Measurements from ENCODE around the gene PCDHGA8. TPM values are rescaled to one million over a fixed set of nuclear protein-coding genes. Genes with fewer than 3 reads are reported as not detected.
A peak's percentile ranks its signal among the peaks of the same experiment; 100 is the strongest.

PCDHGA8 gene
- total and polyA plus RNA-seq, 2 donors (not counting 1 experiment from before 2014, with no cell fraction given): 1.1 to 4.6 TPM

DNA sequence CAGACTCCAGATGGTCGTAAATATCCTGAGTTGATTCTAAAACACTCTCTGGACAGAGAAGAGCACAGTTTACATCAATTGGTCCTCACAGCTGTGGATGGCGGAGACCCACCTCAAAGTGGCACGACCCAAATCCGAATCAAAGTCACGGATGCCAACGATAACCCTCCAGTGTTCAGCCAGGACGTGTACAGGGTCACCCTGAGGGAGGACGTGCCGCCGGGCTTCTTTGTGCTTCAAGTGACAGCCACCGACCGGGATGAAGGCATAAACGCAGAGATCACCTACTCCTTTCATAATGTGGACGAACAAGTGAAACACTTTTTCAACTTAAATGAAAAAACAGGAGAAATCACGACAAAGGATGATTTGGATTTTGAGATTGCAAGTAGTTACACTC is 31.7 kb upstream of the PCDHGA8 start:
- H3K27me3 ChIP-seq (ENCODE audit: control insufficient read depth, insufficient read depth, low read length): peaks cover 29% of the 10 kb centered on the region
- H3K79me2 ChIP-seq (ENCODE audit: control insufficient read depth, insufficient read depth, low read length): no peaks in the 10 kb centered on the region
- no peaks in the 10 kb centered on the region for H4K20me1 ChIP-seq (ENCODE audit: control insufficient read depth, extremely low read depth, insufficient read depth, low read length)
- H3K27ac ChIP-seq (ENCODE audit: insufficient read depth, low read length): no peak overlapping the region
- H3K4me2 ChIP-seq (ENCODE audit: extremely low read depth, insufficient read depth, low read length): no peak overlapping the region
- TF ChIP-seq EZH2 (IDR thresholded peaks at IDR 0.05; ENCODE audit: low read length, missing control alignments): no peak
- TF ChIP-seq, protein P1, sequence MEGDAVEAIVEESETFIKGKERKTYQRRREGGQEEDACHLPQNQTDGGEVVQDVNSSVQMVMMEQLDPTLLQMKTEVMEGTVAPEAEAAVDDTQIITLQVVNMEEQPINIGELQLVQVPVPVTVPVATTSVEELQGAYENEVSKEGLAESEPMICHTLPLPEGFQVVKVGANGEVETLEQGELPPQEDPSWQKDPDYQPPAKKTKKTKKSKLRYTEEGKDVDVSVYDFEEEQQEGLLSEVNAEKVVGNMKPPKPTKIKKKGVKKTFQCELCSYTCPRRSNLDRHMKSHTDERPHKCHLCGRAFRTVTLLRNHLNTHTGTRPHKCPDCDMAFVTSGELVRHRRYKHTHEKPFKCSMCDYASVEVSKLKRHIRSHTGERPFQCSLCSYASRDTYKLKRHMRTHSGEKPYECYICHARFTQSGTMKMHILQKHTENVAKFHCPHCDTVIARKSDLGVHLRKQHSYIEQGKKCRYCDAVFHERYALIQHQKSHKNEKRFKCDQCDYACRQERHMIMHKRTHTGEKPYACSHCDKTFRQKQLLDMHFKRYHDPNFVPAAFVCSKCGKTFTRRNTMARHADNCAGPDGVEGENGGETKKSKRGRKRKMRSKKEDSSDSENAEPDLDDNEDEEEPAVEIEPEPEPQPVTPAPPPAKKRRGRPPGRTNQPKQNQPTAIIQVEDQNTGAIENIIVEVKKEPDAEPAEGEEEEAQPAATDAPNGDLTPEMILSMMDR (conservative IDR thresholded peaks at IDR 0.05 in 1 of 2, IDR thresholded peaks at IDR 0.05 in 1 of 2; ENCODE audit: low read depth in 1 of 2, low read length in 2 of 2): no peak
- DNase-seq (ENCODE audit: low read depth in 2 of 2): no peak
- H3K4me3 ChIP-seq (replicated peaks in 1 of 4; ENCODE audit: control extremely low read depth in 1 of 4, insufficient read depth in 1 of 4, low read depth in 3 of 4, low read length in 4 of 4): peak overlapping the region in 1 of 4 experiments; percentile 58
- no peak overlapping the region for H2AFZ ChIP-seq (ENCODE audit: low read length)
- no peaks in the 10 kb centered on the region for H3K36me3 ChIP-seq (ENCODE audit: control insufficient read depth, insufficient read depth, low read length)
- no peak overlapping the region for H3K9ac ChIP-seq (ENCODE audit: insufficient read depth, low read length)
- no peaks in the 10 kb centered on the region for H3K4me1 ChIP-seq (ENCODE audit: control insufficient read depth, extremely low read depth, insufficient read depth, low read length)
- H3K9me3 ChIP-seq (ENCODE audit: control insufficient read depth, insufficient read depth, low read depth, low read length): peaks cover 5% of the 10 kb centered on the region

- Histone ChIP-seq H3K79me2 (ENCODE audit: control insufficient read depth, insufficient read depth, low read length) (no peaks in the 10 kb centered on the region), H4K20me1 (ENCODE audit: control insufficient read depth, extremely low read depth, insufficient read depth, low read length) (no peaks in the 10 kb centered on the region), H3K4me3 (replicated peaks in 1 of 4; ENCODE audit: control extremely low read depth in 1 of 4, insufficient read depth in 1 of 4, low read depth in 3 of 4, low read length in 4 of 4) (no peak overlapping the region), H3K9me3 (ENCODE audit: control insufficient read depth, insufficient read depth, low read depth, low read length) (peaks cover 5% of the 10 kb centered on the region), H3K9ac (ENCODE audit: insufficient read depth, low read length) (no peak overlapping the region), H3K4me1 (ENCODE audit: control insufficient read depth, extremely low read depth, insufficient read depth, low read length) (no peaks in the 10 kb centered on the region), H3K36me3 (ENCODE audit: control insufficient read depth, insufficient read depth, low read length) (no peaks in the 10 kb centered on the region), H2AFZ (ENCODE audit: low read length) (no peak overlapping the region), H3K4me2 (ENCODE audit: extremely low read depth, insufficient read depth, low read length) (no peak overlapping the region), H3K27ac (ENCODE audit: insufficient read depth, low read length) (no peak overlapping the region), H3K27me3 (ENCODE audit: control insufficient read depth, insufficient read depth, low read length) (peaks cover 32% of the 10 kb centered on the region)
- DNase-seq (ENCODE audit: low read depth in 2 of 2): no peak
- TF ChIP-seq, protein P1 (conservative IDR thresholded peaks at IDR 0.05 in 1 of 2, IDR thresholded peaks at IDR 0.05 in 1 of 2; ENCODE audit: low read depth in 1 of 2, low read length in 2 of 2): no peak
- no peak for TF ChIP-seq EZH2 (IDR thresholded peaks at IDR 0.05; ENCODE audit: low read length, missing control alignments)
These were observed 29.7 kb upstream of the PCDHGA8 start for GRCh38 chr5:141362719-141363118.

DNA sequence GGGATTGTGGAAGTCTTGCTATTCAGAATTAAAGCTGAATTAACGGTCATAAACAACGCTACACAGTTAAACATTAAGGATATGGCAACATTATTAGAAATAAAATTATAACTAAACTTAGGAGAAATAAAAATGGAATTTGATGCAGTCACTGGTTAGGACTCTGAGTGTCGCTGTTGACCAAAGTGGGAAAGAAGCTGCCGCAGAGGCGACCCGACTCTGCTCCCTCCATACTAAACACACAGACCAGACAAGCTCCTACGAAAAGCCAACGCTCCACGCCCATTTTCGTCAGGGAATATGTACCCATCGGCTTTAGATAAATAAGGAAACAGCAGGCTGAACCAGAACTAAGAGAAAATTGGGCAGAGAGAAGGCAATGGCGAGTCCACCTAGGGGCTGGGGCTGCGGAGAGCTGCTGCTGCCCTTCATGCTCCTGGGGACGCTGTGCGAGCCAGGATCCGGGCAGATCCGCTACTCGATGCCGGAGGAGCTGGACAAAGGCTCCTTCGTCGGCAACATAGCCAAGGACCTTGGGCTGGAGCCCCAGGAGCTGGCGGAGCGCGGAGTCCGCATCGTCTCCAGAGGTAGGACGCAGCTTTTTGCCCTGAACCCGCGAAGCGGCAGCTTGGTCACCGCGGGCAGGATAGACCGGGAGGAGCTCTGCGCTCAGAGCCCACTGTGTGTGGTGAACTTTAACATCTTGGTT is 28.3 kb upstream of the PCDHGA8 start, which contains the start of gene PCDHGA5:
Gene PCDHGA5 (plus strand): TSS at position 211 of the 709 bp plus-strand sequence. CDS start 169 bp downstream, at position 380.
- no peaks in the 10 kb centered on the region for H3K36me3 ChIP-seq (ENCODE audit: control insufficient read depth, insufficient read depth, low read length)
- peak within 1 kb of the TSS; percentile 64 for H3K4me2 ChIP-seq (ENCODE audit: extremely low read depth, insufficient read depth, low read length)
- H4K20me1 ChIP-seq (ENCODE audit: control insufficient read depth, extremely low read depth, insufficient read depth, low read length): no peaks in the 10 kb centered on the region
- H3K4me3 ChIP-seq (replicated peaks in 1 of 4; ENCODE audit: control extremely low read depth in 1 of 4, insufficient read depth in 1 of 4, low read depth in 3 of 4, low read length in 4 of 4): peak within 1 kb of the TSS; percentile 10 to 33 (median 24)
- no peak within 1 kb of the TSS for H3K27ac ChIP-seq (ENCODE audit: insufficient read depth, low read length)
- H3K9me3 ChIP-seq (ENCODE audit: control insufficient read depth, insufficient read depth, low read depth, low read length): peaks cover 5% of the 10 kb centered on the region
- no peaks in the 10 kb centered on the region for H3K4me1 ChIP-seq (ENCODE audit: control insufficient read depth, extremely low read depth, insufficient read depth, low read length)
- TF ChIP-seq, protein P1 (conservative IDR thresholded peaks at IDR 0.05 in 1 of 2, IDR thresholded peaks at IDR 0.05 in 1 of 2; ENCODE audit: low read depth in 1 of 2, low read length in 2 of 2): peak; percentile 7 to 17
- TF ChIP-seq EZH2 (IDR thresholded peaks at IDR 0.05; ENCODE audit: low read length, missing control alignments): peak; percentile 23
- DNase-seq (ENCODE audit: low read depth in 2 of 2): peak; percentile 20 to 27
- no peak within 1 kb of the TSS for H3K9ac ChIP-seq (ENCODE audit: insufficient read depth, low read length)
- H2AFZ ChIP-seq (ENCODE audit: low read length): no peak within 1 kb of the TSS
- no peaks in the 10 kb centered on the region for H3K79me2 ChIP-seq (ENCODE audit: control insufficient read depth, insufficient read depth, low read length)
- H3K27me3 ChIP-seq (ENCODE audit: control insufficient read depth, insufficient read depth, low read length): peaks cover 32% of the 10 kb centered on the region
